PC-3 (cell line): ENCODE results near the gene CDC45. TPM values are rescaled to one million over a fixed set of nuclear protein-coding genes. Genes with fewer than 3 reads are reported as not detected.

ENCODE experiments used
- ATAC-seq: fragments of 200-7000 bp; cut with Tn5 transposase; 2 replicates; pipeline ENCODE4 v1.9.1; 2020; ENCODE audit warnings: mild to moderate bottlenecking, moderate library complexity
- BruUV-seq: library from RNA; stranded (reverse); fragments of 400-500 nt; replicated peaks from 2 replicates; lab custom pipeline; 2021; lab: Mats Ljungman, UMichigan
- CTCF ChIA-PET: fragments of 300-600 bp; sonication (Branson Sonifier 250); formaldehyde crosslinking; loops from one replicate; lab custom pipeline; 2022; ENCODE audit warnings: antibody characterized with exemption; lab: Charles Lee
- POLR2A ChIA-PET: fragments of 300-600 bp; sonication (Branson Sonifier 250); formaldehyde crosslinking; loops from one replicate; lab custom pipeline; 2022; ENCODE audit warnings: antibody characterized with exemption; ENCODE audit not compliant: unreplicated experiment; lab: Charles Lee
- DNase-seq: peaks from one replicate; pipeline ENCODE4 v3.0.0-alpha.2; 2015
- H2AFZ ChIP-seq: fragments of 300-600 bp; sonication (generic); 2 replicates; pipeline ENCODE4 v1.6.0; 2016; ENCODE audit warnings: antibody characterized with exemption, low read length
- H3F3A ChIP-seq: fragments of 300-600 bp; sonication (generic); one replicate; pipeline ENCODE4 v1.6.0; 2017; ENCODE audit warnings: antibody characterized with exemption, low read length, control low read depth, mild to moderate bottlenecking; ENCODE audit not compliant: unreplicated experiment
- H3K27ac ChIP-seq: fragments of 300-600 bp; sonication (generic); 2 replicates; pipeline ENCODE4 v1.5.1; 2016; ENCODE audit warnings: mild to moderate bottlenecking, low read length
- H3K27me3 ChIP-seq: fragments of 300-600 bp; sonication (generic); 2 replicates; pipeline ENCODE4 v1.6.1; 2016; ENCODE audit warnings: low read length, mixed read lengths
- H3K36me3 ChIP-seq: fragments of 300-600 bp; sonication (generic); 2 replicates; pipeline ENCODE4 v1.6.1; 2016; ENCODE audit warnings: low read depth, mixed run types, low read length, mixed read lengths
- H3K4me1 ChIP-seq: fragments of 300-600 bp; sonication (generic); 2 replicates; pipeline ENCODE4 v1.5.1; 2016; ENCODE audit warnings: low read length; ENCODE audit not compliant: insufficient read depth
- H3K4me2 ChIP-seq: fragments of 300-600 bp; sonication (generic); 2 replicates; pipeline ENCODE4 v1.6.0; 2016; ENCODE audit warnings: low read length
- H3K4me3 ChIP-seq: fragments of 300-600 bp; sonication (generic); 2 replicates; pipeline ENCODE4 v1.5.1; 2016; ENCODE audit warnings: mild to moderate bottlenecking, low read length, mixed read lengths
- H3K79me2 ChIP-seq: fragments of 300-600 bp; sonication (generic); 2 replicates; pipeline ENCODE4 v1.6.1; 2017; ENCODE audit warnings: low read length, mixed read lengths
- H3K9ac ChIP-seq: fragments of 300-600 bp; sonication (generic); 2 replicates; pipeline ENCODE4 v1.6.0; 2016; ENCODE audit warnings: mild to moderate bottlenecking, low read length
- H3K9me2 ChIP-seq: fragments of 300-600 bp; sonication (generic); replicated peaks from 2 replicates; pipeline ENCODE4 v1.6.1; 2016; ENCODE audit warnings: mixed run types, low read length, mixed read lengths
- H3K9me3 ChIP-seq: fragments of 300-600 bp; sonication (generic); 2 replicates; pipeline ENCODE4 v1.6.1; 2016; ENCODE audit warnings: low read length, mixed read lengths
- H4K20me1 ChIP-seq: fragments of 300-600 bp; sonication (generic); 2 replicates; pipeline ENCODE4 v1.6.1; 2016; ENCODE audit warnings: low read length, mixed read lengths
- EZH2 ChIP-seq: fragments of 300-600 bp; sonication (generic); IDR thresholded peaks from one replicate; pipeline ENCODE4 v1.6.1; 2017; ENCODE audit warnings: antibody characterized with exemption, mild to moderate bottlenecking, low read length; ENCODE audit not compliant: unreplicated experiment
- EZH2phosphoT487 ChIP-seq: fragments of 300-600 bp; sonication (generic); IDR thresholded peaks from 2 replicates; pipeline ENCODE4 v1.6.1; 2018; ENCODE audit warnings: mild to moderate bottlenecking, antibody characterized with exemption, low read length, borderline replicate concordance
- intact Hi-C: fragments of 100-400 bp; cut with micrococcal nuclease; formaldehyde crosslinking; loops from 2 replicates; pipeline ENCODE4 v1.9.0; 2023
- total RNA-seq: library from RNA; depleted of rRNA; stranded (reverse); fragments of >200 nt; gene quantifications from 2 replicates; pipeline ENCODE4 v1.2.3, GENCODE V29; 2014
- TF ChIP-seq, protein P1 (sequence below): fragments of 300-600 bp; sonication (generic); conservative IDR thresholded peaks from 2 replicates; pipeline ENCODE4 v1.5.1; 2017; ENCODE audit warnings: antibody characterized with exemption, low read depth, mild to moderate bottlenecking, low read length

Gene CDC45
- total RNA-seq, 1 experiment from 2014 or later, result 70.9 TPM

DNA sequence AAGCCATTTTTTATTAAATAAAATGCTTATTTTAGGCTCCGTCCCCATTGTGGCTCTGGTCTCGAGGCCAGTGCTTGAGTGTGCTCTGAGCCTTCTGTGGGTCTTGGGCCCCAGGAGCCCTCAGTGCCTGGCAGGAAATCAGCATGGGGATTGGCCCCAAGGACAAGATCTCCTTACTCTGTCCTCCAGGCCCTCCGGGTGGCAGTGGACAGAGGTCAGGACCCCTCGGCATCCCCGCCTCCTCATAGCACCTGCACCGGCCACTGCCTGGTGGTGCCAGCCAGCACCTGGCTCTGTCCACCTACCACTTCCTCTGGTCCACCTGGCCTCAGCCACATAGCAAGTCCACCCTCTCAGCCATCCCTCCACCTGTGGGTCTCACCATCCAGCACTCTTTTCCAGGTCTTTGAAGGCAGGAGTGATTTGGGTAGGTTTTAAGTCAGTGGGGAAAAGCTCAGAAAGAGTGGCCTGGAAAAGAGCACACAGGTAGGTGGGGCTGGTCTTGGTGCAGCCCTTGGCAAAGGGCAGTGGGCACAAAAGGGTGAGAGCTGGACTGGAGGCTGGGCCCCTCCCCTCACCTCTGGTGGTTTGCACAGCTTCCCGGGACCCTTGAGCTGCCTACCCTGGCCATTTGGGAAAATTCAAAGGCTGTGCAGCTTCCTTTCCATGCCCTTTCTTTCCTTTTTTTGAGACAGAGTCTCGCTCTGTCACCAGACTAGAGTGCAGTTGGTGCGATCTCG, 41.0 kb downstream of the CDC45 start:
- ATAC-seq (no peak), DNase-seq (no peak)
- intact Hi-C loops, result no loop called here
- no peaks in the 10 kb centered on the region for H3K27me3 ChIP-seq
- H3K9me3 ChIP-seq, result no peaks in the 10 kb centered on the region
- no peaks in the 10 kb centered on the region for H3K36me3 ChIP-seq
- H3K27ac ChIP-seq, result no peak overlapping the region
- ChIA-PET POLR2A (no interaction called here), CTCF (no interaction called here)
- H3K4me3 ChIP-seq, result no peak overlapping the region
- TF ChIP-seq, protein P1, sequence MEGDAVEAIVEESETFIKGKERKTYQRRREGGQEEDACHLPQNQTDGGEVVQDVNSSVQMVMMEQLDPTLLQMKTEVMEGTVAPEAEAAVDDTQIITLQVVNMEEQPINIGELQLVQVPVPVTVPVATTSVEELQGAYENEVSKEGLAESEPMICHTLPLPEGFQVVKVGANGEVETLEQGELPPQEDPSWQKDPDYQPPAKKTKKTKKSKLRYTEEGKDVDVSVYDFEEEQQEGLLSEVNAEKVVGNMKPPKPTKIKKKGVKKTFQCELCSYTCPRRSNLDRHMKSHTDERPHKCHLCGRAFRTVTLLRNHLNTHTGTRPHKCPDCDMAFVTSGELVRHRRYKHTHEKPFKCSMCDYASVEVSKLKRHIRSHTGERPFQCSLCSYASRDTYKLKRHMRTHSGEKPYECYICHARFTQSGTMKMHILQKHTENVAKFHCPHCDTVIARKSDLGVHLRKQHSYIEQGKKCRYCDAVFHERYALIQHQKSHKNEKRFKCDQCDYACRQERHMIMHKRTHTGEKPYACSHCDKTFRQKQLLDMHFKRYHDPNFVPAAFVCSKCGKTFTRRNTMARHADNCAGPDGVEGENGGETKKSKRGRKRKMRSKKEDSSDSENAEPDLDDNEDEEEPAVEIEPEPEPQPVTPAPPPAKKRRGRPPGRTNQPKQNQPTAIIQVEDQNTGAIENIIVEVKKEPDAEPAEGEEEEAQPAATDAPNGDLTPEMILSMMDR, result no peak
- no peak for TF ChIP-seq EZH2phosphoT487
- no peak for TF ChIP-seq EZH2
- no peaks in the 10 kb centered on the region for H3K9me2 ChIP-seq
- no peak overlapping the region for H3K9ac ChIP-seq
- H3K4me1 ChIP-seq, result no peaks in the 10 kb centered on the region
- H4K20me1 ChIP-seq, result no peaks in the 10 kb centered on the region
- no peak overlapping the region for H3K4me2 ChIP-seq
- H2AFZ ChIP-seq, result no peak overlapping the region
- no TSS peak for BruUV-seq
- H3K79me2 ChIP-seq, result no peaks in the 10 kb centered on the region
- no peaks in the 10 kb centered on the region for H3F3A ChIP-seq

DNA sequence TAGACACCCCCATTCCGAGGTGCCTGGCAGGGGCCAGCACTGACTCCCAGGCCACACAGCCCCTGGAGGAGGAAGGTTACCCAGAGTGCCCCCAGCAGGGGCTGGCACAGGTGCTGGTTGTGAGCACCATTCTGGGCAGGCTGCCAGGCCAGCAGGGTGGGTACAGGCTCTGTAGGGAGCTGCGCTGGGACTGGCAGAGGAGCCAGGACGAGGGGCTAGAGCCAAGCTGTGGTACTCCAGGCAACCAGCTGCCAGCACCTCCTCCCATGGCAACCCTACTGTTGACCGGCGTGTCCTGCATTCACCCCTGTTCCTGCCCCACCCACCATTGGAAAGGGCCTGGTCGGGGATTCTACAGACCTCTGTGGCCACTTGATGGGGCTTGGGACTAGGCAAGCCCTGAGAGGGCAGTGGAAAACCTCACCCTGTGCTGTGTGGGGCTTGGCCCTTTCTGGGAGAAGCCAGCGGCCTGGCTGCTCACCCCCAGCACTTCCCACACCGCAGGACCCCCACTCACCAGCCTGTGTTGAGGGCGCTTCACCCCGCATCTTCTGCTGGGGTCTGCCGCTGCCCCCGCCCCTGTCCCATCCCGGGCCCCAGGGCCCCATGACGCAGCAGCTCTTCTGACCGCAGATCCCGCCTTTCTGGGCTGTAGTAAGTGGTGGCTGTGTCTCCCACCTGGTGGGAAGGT, 42.6 kb downstream of the CDC45 start:
- no peak for TF ChIP-seq EZH2phosphoT487
- no peak for TF ChIP-seq EZH2
- TF ChIP-seq, protein P1, result no peak
- POLR2A ChIA-PET, result no interaction called here
- ATAC-seq (no peak), DNase-seq (no peak)
- Histone ChIP-seq H4K20me1 (no peaks in the 10 kb centered on the region), H3K36me3 (no peaks in the 10 kb centered on the region), H3K27me3 (no peaks in the 10 kb centered on the region), H3K4me2 (no peak overlapping the region), H2AFZ (no peak overlapping the region), H3K27ac (no peak overlapping the region), H3F3A (no peaks in the 10 kb centered on the region), H3K79me2 (no peaks in the 10 kb centered on the region), H3K4me1 (peaks cover under 1% of the 10 kb centered on the region; the same call in 1 of the 2 replicates), H3K9me2 (no peaks in the 10 kb centered on the region), H3K9ac (no peak overlapping the region), H3K9me3 (no peaks in the 10 kb centered on the region), H3K4me3 (no peak overlapping the region)
- CTCF ChIA-PET, result no interaction called here
- BruUV-seq, result no TSS peak
- intact Hi-C loops, result no loop called here

DNA sequence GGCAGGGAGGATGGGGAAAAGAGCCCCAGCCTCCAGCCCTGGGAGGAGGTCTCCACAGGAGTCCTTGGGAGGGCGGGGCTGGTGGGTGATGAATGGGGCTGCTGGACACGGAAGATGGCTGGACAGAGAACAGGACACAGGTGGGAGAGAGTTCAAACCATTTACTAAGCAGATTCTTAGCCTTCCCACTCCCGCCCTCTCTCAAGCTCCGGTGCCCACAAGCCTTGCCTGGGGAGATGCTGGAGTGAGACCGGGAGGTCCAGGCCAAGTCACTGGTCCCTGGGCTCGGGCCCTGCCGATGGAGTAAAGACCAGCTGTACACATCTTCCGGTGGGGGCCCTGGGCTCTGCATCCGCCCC, 43.1 kb downstream of the CDC45 start:
- CTCF ChIA-PET, result no interaction called here
- DNase-seq, result no peak
- BruUV-seq, result no TSS peak
- Histone ChIP-seq H3K27ac (no peak overlapping the region), H3K36me3 (no peaks in the 10 kb centered on the region), H3K9me2 (no peaks in the 10 kb centered on the region), H3F3A (no peaks in the 10 kb centered on the region), H3K79me2 (no peaks in the 10 kb centered on the region), H3K9me3 (no peaks in the 10 kb centered on the region), H3K9ac (no peak overlapping the region), H3K4me1 (peaks cover 5% of the 10 kb centered on the region), H3K27me3 (no peaks in the 10 kb centered on the region), H4K20me1 (no peaks in the 10 kb centered on the region), H3K4me3 (no peak overlapping the region), H3K4me2 (no peak overlapping the region), H2AFZ (no peak overlapping the region)
- no peak for TF ChIP-seq EZH2
- TF ChIP-seq, protein P1, result no peak
- no peak for TF ChIP-seq EZH2phosphoT487
- POLR2A ChIA-PET, result no interaction called here
- ATAC-seq, result no peak
- intact Hi-C loops, result no loop called here
